ENCODE measurements around the gene NTN3. TPM values are rescaled to one million over a fixed set of nuclear protein-coding genes. Genes with fewer than 3 reads are reported as not detected.

The NTN3 gene
- total and polyA plus RNA-seq, 2 of the 4 experiments (the other 2 are of a cell fraction), result 0.18 to 0.38 TPM

- no peaks in the 10 kb centered on the region for H3K9me3 ChIP-seq (ENCODE audit: control insufficient read depth, insufficient read depth, low read length)
- no peak overlapping the region for H2BK15ac ChIP-seq (ENCODE audit: low read depth, low read length)
- H2BK5ac ChIP-seq (ENCODE audit: low read depth, low read length, poor library complexity, severe bottlenecking), result no peak overlapping the region
- no peaks in the 10 kb centered on the region for H3K27me3 ChIP-seq (ENCODE audit: control insufficient read depth, insufficient read depth, low read length)
- no peaks in the 10 kb centered on the region for H3K9me1 ChIP-seq (ENCODE audit: insufficient read depth, low read length)
- H2BK20ac ChIP-seq (ENCODE audit: low read depth, low read length), result no peak overlapping the region
- TF ChIP-seq ELK1 (IDR thresholded peaks at IDR 0.05; ENCODE audit: borderline replicate concordance, low read depth, low read length) (no peak), RCOR1 (IDR thresholded peaks at IDR 0.05; ENCODE audit: insufficient replicate concordance, low read length) (no peak), POLR2A (IDR thresholded peaks at IDR 0.05; ENCODE audit: low read depth, low read length) (no peak), BHLHE40 (IDR thresholded peaks at IDR 0.05; ENCODE audit: low read depth, low read length) (no peak), FOS (IDR thresholded peaks at IDR 0.05; ENCODE audit: low read depth, low read length) (no peak), CHD1 (IDR thresholded peaks at IDR 0.05; ENCODE audit: low read depth, low read length) (no peak), SMC3 (IDR thresholded peaks at IDR 0.05; ENCODE audit: low read depth, low read length) (no peak), MAZ (IDR thresholded peaks at IDR 0.05; ENCODE audit: borderline replicate concordance, low read depth, low read length) (no peak), MAFK (IDR thresholded peaks at IDR 0.05; ENCODE audit: low read depth, low read length) (no peak), RAD21 (IDR thresholded peaks at IDR 0.05; ENCODE audit: low read length) (no peak), NFE2L2 (IDR thresholded peaks at IDR 0.05; ENCODE audit: low read depth, low read length) (no peak), USF2 (IDR thresholded peaks at IDR 0.05; ENCODE audit: low read depth, low read length) (no peak), RFX5 (IDR thresholded peaks at IDR 0.05; ENCODE audit: low read depth, low read length) (no peak), CEBPB (IDR thresholded peaks at IDR 0.05; ENCODE audit: low read depth, low read length) (no peak), MXI1 (IDR thresholded peaks at IDR 0.05; ENCODE audit: borderline replicate concordance, low read depth, low read length) (no peak)
- TF ChIP-seq, protein P1, sequence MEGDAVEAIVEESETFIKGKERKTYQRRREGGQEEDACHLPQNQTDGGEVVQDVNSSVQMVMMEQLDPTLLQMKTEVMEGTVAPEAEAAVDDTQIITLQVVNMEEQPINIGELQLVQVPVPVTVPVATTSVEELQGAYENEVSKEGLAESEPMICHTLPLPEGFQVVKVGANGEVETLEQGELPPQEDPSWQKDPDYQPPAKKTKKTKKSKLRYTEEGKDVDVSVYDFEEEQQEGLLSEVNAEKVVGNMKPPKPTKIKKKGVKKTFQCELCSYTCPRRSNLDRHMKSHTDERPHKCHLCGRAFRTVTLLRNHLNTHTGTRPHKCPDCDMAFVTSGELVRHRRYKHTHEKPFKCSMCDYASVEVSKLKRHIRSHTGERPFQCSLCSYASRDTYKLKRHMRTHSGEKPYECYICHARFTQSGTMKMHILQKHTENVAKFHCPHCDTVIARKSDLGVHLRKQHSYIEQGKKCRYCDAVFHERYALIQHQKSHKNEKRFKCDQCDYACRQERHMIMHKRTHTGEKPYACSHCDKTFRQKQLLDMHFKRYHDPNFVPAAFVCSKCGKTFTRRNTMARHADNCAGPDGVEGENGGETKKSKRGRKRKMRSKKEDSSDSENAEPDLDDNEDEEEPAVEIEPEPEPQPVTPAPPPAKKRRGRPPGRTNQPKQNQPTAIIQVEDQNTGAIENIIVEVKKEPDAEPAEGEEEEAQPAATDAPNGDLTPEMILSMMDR (conservative IDR thresholded peaks at IDR 0.05; ENCODE audit: low read depth, low read length), result no peak
- no peak overlapping the region for H3K27ac ChIP-seq (ENCODE audit: insufficient read depth, low read length)
- no peak overlapping the region for H3K4me2 ChIP-seq (ENCODE audit: low read depth, low read length)
- H2AFZ ChIP-seq (replicated peaks; ENCODE audit: low read length, poor library complexity), result no peak overlapping the region
- H3K9ac ChIP-seq (ENCODE audit: low read depth, low read length), result no peak overlapping the region
- in situ Hi-C loops (cut with MboI; ENCODE audit: low sequenced_read_pairs) (loop anchor here (10.0 kb wide), 1 partner anchor 246 kb away; the partner anchor contains the start of gene ECI1), intact Hi-C loops (cut with micrococcal nuclease) (loop anchor here (2.0 kb wide), 1 partner anchor 70 kb away; no protein-coding TSS in a partner anchor), dilution Hi-C loops (cut with HindIII; ENCODE audit: low sequenced_read_pairs, unreplicated experiment) (no loop called here)
- no peak overlapping the region for H2AK9ac ChIP-seq (replicated peaks; ENCODE audit: low read depth, low read length, poor library complexity)
- peaks cover 17% of the 10 kb centered on the region for H4K20me1 ChIP-seq (ENCODE audit: insufficient read depth, low read length)
- H3K14ac ChIP-seq (replicated peaks; ENCODE audit: low read depth, low read length), result no peak overlapping the region
- peaks cover 9% of the 10 kb centered on the region for H3K4me1 ChIP-seq (ENCODE audit: control insufficient read depth, insufficient read depth, low read length)
- no peak overlapping the region for H3K4me3 ChIP-seq (ENCODE audit: insufficient read depth, low read depth, low read length)
- no peak overlapping the region for H3K23ac ChIP-seq (ENCODE audit: low read depth, low read length)
- CTCF ChIA-PET, result no interaction called here
- no peak overlapping the region for H2AK5ac ChIP-seq (ENCODE audit: low read depth, low read length)
- H2BK120ac ChIP-seq (ENCODE audit: low read depth, low read length), result no peak overlapping the region
- no peak overlapping the region for H4K8ac ChIP-seq (ENCODE audit: low read depth in 2 of 2, low read length in 2 of 2)
- peaks cover 19% of the 10 kb centered on the region; the same call in 1 of the 2 replicates for H3K36me3 ChIP-seq (ENCODE audit: control insufficient read depth, insufficient read depth, low read length)
- no peak overlapping the region for H3K4ac ChIP-seq (ENCODE audit: low read depth, low read length)
- H4K91ac ChIP-seq (ENCODE audit: insufficient read depth, low read depth, low read length), result no peak overlapping the region
- POLR2A ChIA-PET (ENCODE audit: unreplicated experiment), result no interaction called here
- H3K79me1 ChIP-seq (ENCODE audit: low read depth in 1 of 2, low read length in 2 of 2), result peaks cover 3 to 21% of the 10 kb centered on the region in 2 experiments; a peak in 2 of 4 replicates
- ATAC-seq (ENCODE audit: low read depth) (no peak), DNase-seq (no peak)
- WGBS, 2 experiments (ENCODE audit: extremely low coverage in 2 of 2, insufficient read length in 1 of 2), result 90% methylated on average over 13 of the region's 20 CpGs; no CpG with 5 or more reads in 1 of the 2 experiments
- no TSS peak for BruUV-seq (replicated peaks)
- H3K18ac ChIP-seq (ENCODE audit: low read depth, low read length), result no peak overlapping the region
- no peak overlapping the region for H3K56ac ChIP-seq (ENCODE audit: extremely low read depth, insufficient read depth, low read length)
- no peak overlapping the region for H4K5ac ChIP-seq (ENCODE audit: low read depth, low read length)
These were observed 29.4 kb downstream of the NTN3 start for GRCh38 chr16:2500430-2500917.

Data from IMR-90 (cell line).